Measurements from ENCODE around the gene EMC8.

The EMC8 gene

DNA sequence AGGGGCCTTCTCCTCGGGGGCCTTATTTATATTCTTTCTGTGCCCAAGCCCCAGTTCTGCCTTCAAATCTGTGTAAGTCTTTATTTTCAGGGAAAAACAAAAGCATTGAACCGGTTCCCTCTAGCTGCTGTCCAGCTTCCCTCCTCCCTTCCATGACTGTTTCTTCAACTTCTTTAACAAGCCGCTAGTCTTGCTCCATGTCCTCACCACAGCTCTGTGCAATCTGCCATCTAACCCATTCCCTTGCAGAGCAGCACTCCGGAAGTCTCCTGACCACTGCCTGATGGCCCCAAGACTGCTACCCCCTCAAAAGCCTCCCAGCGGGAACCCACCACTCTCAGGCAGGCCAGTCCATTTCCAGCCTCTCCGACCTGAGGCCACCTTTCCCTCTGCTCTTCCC lies 16.9 kb downstream of the EMC8 start:
- no peak for DNase-seq (ENCODE audit: low read depth)

DNA sequence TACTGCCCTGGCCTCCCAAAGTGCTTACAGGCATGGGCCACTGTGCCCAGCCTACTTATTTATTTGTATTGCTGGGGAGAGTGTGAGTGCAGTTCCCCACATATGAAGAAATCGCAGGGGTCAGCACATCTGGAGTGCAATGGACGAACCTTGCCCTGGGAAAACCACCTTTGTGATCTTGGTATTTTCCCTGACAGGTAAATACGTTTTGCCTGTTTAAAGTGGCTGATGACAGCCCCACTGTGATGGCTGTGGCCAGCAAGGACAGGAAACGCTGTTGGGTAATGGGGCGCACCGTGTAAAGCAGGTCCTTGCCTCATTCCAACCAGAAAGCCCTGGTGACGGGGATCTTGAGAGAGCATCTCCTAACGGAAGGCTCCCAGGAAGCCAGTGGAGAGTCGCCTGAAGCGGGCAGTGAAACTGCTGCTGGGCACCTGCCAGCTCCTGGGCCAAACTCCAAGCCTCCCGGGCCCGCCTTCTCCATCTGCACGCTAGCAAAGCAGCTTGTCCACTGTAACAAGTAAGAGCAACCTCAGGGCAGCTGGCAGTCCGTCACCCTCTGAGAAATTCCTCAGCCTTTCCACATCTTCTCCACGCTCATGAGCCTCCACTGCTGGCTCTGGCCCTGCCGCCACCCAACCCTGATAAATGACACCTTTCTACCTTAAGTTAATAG lies 17.5 kb downstream of the EMC8 start:
- DNase-seq (ENCODE audit: low read depth) = no peak

- DNase-seq (ENCODE audit: low read depth) = no peak
Measured at GRCh38 chr16:85781156-85781555, 18.2 kb downstream of the EMC8 start.

- DNase-seq (ENCODE audit: low read depth) = no peak
Measured at GRCh38 chr16:85780281-85780680, 19.1 kb downstream of the EMC8 start.

DNA sequence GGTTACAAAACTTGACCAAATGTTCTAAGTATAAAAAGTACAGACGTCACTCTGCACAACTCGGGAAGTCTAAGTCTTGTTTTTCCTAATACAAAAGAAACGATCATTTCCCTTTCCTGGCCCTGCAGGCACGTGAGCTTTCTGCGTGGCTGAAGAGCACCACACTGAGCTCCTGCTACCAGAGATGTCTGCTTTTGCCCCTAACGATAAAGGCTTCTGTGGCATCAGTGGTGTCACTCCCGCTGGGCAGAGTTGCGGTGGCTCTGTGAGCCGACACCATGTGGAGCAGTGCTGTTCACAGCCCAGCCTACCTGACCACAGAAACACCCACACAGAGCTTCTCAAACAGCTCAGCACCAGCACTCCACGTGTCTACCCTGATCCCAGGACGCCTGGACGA lies 20.5 kb downstream of the EMC8 start:
- DNase-seq (ENCODE audit: low read depth) = no peak

- no peak for DNase-seq (ENCODE audit: low read depth)
Measured at GRCh38 chr16:85777583-85778310, 21.6 kb downstream of the EMC8 start.

DNA sequence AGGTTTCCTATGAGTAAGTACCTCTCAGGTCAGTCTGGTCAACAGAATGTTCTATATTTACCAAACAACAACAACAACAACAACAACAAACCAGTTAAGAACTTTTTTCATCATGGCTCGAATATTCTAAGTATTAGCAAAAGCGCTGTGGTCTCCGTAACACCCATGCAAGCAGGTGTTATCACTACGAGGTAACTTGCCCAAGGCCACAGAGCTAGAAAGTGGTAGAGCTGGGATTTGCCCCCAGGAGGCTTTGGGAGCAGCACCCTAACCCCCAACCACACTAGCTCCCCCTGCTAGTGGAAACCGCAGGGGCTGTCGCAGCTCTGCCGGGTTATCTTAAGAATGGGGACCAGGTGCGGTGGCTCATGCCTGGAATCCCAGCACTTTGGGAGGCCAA lies 24.5 kb downstream of the EMC8 start:
- no peak for DNase-seq (ENCODE audit: low read depth)

DNA sequence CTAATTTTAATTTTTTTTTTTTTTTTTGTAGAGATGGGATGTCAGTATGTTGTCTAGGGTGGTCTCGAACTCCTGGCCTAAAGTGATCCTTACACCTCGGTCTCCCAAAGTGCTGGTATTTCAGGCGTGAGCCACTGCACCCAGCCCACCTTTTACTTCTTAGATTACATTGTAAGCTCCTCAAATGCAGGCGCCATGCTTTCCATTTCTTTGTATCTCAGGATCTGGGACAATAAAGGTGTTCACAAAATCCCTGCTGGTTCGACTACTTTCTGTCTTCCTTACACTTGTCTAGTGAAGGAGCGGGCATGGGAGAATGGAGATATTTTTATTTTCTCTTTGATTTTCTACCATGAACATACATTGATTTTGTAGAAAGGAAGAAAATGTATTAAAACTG lies 25.2 kb downstream of the EMC8 start:
- DNase-seq (ENCODE audit: low read depth) = no peak

DNA sequence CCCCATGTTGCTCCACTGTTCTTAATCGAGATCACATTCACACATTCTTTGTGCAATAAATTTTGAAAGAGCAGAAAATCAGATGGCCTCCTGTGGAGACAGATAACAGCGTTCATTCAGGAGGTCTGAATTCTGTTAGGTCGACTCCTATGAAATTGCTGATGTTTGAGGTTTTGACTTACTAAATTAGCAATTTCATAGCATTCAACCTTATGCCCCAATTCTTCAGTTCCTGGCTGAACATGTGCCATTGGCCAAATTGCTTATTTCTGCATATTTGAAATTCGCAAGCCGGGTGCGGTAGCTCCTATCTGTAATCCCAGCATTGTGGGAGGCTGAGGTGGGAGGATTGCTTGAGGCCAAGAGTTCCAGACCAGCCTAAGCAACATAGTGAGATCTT lies 26.3 kb downstream of the EMC8 start:
- DNase-seq (ENCODE audit: low read depth) = no peak

DNA sequence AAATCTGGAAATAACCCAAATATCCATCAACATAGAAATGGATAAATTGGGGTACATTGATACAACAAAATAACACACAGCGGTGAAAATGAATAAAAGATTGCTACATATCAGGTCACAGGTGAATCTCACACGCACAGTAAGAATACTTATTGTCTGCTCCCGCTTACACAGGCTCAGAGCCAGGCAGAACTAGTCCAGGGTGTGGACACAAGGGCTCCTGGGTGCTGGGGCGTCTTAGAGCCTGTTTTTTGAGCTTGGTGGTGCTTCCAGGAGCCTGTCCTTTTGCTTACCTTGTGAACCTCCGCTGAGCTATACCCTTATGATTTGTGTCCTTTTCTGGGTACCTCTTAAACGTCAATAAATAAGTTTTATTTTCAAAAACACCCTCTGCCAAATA lies 28.6 kb downstream of the EMC8 start:
- DNase-seq (ENCODE audit: low read depth) = no peak

GRCh38 chr16:85768199-85768598 lies 31.1 kb downstream of the EMC8 start:
- DNase-seq (ENCODE audit: low read depth) = no peak

- no peak for DNase-seq (ENCODE audit: low read depth)
Measured at GRCh38 chr16:85767531-85767930, 31.8 kb downstream of the EMC8 start.

DNA sequence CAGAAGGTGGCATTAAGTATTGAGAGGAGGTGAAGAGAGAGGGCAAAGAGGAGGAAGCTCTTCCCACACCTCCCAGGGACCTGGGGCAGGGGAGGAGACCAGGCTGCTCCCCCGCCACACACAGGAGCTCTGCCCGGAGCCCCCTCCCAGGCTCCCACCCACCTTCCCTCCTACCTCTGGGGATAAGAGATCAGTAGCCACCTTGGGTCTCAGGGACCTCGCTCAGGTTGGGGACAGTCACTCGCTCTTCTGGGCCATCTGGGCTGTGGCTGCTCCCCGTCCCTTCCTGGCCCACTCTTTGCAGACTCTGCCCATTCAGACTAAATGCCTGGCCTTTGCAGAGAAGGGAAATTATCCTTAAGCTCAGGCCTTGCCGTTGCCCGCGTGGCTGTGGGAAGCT lies 33.6 kb downstream of the EMC8 start:
- no peak for DNase-seq (ENCODE audit: low read depth)

- no peak for DNase-seq (ENCODE audit: low read depth)
Measured at GRCh38 chr16:85765211-85765610, 34.1 kb downstream of the EMC8 start.

DNA sequence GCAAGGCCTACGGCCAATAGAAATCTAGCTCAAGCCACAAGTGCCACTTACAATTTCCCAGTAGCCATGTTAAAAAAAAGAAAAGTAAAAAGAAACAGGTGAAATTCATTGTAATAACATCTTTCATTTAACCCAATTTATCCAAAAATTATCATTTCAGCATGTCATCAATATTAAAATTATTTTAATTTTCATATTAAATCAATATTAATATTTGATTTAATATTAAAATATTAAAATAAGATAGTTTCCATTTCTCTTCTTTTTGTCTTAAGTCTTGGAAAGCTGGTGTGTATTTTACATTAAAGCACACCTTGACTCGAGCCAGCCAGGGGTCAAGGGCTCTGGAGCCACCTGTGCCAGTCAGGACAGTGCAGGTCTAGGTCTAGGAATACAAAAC lies 35.7 kb downstream of the EMC8 start:
- DNase-seq (ENCODE audit: low read depth) = no peak

DNA sequence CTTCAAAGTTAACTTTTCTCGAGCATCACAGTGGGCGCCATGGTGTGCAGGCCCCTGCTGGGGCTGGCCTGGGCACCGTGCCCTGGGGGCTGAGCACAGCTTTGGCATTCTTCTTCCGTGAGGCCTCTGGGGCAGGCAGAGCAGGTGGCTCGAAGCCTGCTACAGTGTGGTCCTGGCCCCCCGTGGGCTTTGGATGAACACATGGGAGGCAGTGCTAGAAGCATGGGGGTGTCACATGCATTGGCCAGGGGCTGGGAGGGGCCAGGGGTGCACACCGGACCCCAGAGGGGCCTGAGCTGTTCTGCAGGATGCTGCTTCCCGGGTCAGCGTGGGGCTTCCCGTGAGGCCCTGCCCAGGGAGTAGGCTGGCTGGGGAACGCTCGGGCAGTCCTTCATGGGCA lies 36.4 kb downstream of the EMC8 start:
- DNase-seq (ENCODE audit: low read depth) = no peak

GRCh38 chr16:85761861-85762260 lies 37.5 kb downstream of the EMC8 start:
- DNase-seq (ENCODE audit: low read depth) = no peak

GRCh38 chr16:85759631-85760419 lies 39.5 kb downstream of the EMC8 start:
- DNase-seq (ENCODE audit: low read depth) = no peak

DNA sequence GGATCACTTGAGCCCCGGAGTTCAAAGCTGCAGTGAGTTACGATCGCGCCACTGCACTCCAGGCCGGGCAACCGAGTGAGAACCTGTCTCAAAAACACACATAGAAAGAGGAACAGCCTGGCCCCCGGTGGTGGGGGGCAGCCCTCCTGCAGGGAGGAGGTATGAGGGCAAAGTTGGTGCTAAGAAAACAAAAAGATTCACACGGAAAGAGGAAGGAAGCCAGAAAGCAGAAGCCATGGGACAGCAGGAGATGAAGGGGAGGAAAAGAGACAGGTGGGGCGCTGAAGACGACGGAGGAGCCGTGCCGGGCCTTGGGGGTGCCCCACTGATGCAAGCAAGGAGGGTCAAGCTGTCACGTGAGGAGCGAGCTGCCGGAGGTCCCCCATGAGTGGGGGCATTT lies 40.2 kb downstream of the EMC8 start:
- DNase-seq (ENCODE audit: low read depth) = no peak

DNA sequence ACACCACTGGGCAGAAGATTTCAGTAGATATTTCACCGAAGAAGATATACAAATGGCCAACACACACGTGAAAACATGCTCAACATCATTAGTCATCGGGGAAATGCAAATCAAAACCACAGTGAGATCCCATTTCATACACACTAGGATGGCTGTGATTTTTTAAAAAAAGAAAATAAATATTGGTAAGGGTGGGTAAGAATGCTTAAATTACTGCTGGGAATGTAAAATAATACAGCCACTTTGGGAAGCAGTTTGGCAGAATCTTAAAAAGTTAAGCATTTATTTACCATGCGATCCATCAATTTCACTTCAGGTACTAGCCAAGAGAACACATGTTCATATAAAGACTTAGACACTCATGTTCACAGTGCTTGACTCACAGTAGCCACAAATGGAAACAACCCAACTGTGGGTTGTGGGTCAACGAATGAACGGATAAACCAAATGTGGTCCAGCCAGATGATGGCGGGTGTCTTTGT lies 42.0 kb downstream of the EMC8 start:
- DNase-seq (ENCODE audit: low read depth) = no peak

DNA sequence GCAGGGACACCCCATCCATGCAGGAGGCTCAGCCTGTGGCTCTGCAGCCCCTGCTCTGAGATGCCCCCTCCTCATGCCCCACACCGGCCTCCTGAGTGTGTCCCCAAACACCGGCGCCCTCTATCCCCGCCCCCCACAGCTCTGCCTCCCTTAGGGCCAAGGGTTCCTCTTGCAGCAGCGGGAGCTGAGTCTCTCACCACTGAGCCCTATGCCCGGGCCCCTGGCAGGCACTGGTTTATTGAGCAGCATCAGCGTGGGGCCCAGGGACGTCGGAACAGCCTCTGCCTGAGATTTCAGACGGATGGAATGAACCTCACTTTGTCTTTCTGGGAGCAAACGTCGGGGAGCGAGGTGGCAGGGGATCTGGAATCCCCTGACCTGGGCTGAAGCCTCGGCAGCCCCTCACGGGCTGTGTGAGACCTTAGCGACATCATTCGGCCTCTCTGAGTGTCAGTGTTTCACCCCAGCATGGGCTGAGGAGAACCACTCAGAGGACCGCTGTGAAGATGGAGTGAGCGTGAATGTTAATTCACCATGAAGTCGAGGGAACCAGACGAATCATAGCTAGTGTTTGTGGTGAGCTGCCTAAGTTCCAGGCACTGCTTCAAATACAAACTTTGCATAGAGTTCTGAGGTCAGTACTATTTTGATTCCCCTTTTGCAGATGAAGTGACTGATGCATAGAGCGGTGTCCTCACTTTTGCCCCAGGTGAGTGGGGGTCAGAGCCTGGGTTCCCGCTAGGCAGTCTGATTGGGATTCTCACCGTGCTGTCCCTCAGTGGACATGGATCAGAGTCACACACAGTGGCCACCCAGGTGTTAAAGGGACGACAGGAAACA lies 43.2 kb downstream of the EMC8 start:
- DNase-seq (ENCODE audit: low read depth) = no peak

GRCh38 chr16:85754413-85754812 lies 44.9 kb downstream of the EMC8 start:
- no peak for DNase-seq (ENCODE audit: low read depth)

Measured in activated T-helper 9 cell treated with anti-CD3 and anti-CD28 coated beads, Interleukin-2, amount 50 U/mL, for 16 hours (primary cell).